GM12875 (cell line): ENCODE results near the gene DNAJC17.

Source experiments
- H3K4me3 ChIP-seq: one replicate; pipeline ENCODE4 v1.5.1; 2011; ENCODE audit warnings: low read depth, low read length, control low read depth
- CTCF ChIP-seq: IDR thresholded peaks from 2 replicates; pipeline ENCODE4 v1.5.1; 2011; ENCODE audit warnings: low read depth, mild to moderate bottlenecking, control low read depth, inconsistent platforms, low read length, moderate library complexity, borderline replicate concordance; ENCODE audit not compliant: insufficient read depth

The DNAJC17 gene

GRCh38 chr15:40782609-40783227 lies 24.6 kb downstream of the DNAJC17 start:
- H3K4me3 ChIP-seq, result no peak overlapping the region
- TF ChIP-seq CTCF, result peak; percentile 95

GRCh38 chr15:40776537-40777141 lies 30.6 kb downstream of the DNAJC17 start:
- TF ChIP-seq CTCF, result no peak
- H3K4me3 ChIP-seq, result no peak overlapping the region

GRCh38 chr15:40775740-40776536 lies 31.3 kb downstream of the DNAJC17 start:
- no peak overlapping the region for H3K4me3 ChIP-seq
- TF ChIP-seq CTCF, result no peak

GRCh38 chr15:40775007-40775406 lies 32.3 kb downstream of the DNAJC17 start:
- no peak for TF ChIP-seq CTCF
- no peak overlapping the region for H3K4me3 ChIP-seq

GRCh38 chr15:40773902-40774301 lies 33.4 kb downstream of the DNAJC17 start:
- H3K4me3 ChIP-seq, result no peak overlapping the region
- TF ChIP-seq CTCF, result no peak

- no peak overlapping the region for H3K4me3 ChIP-seq
- no peak for TF ChIP-seq CTCF
These were observed 33.8 kb downstream of the DNAJC17 start for GRCh38 chr15:40773496-40773895.
